ENCODE data around the gene MAGI2. TPM values are rescaled to one million over a fixed set of nuclear protein-coding genes. Genes with fewer than 3 reads are reported as not detected.

The MAGI2 gene
- polyA plus RNA-seq, 3 donors = 0.03 to 0.11 TPM; not detected in 1

GRCh38 chr7:78760620-78761355 lies 692.7 kb downstream of the MAGI2 start:
- intact Hi-C loops (cut with micrococcal nuclease) = no loop called here
- Histone ChIP-seq H2AFZ (ENCODE audit: insufficient read depth, low read depth, low read length, poor library complexity, severe bottlenecking) (no peak overlapping the region), H3K4me1 (ENCODE audit: control insufficient read depth in 1 of 2, insufficient read depth in 2 of 2, low read length in 2 of 2) (no peaks in the 10 kb centered on the region), H4K20me1 (ENCODE audit: insufficient read depth, low read length) (no peaks in the 10 kb centered on the region), H3K27me3 (ENCODE audit: control insufficient read depth in 2 of 2, insufficient read depth in 2 of 2, low read length in 2 of 2) (no peaks in the 10 kb centered on the region), H3K4me2 (replicated peaks; ENCODE audit: extremely low read depth, low read length, poor library complexity, severe bottlenecking) (no peak overlapping the region), H3K9me3 (replicated peaks in 1 of 2; ENCODE audit: control insufficient read depth in 1 of 2, insufficient read depth in 1 of 2, low read length in 2 of 2) (no peaks in the 10 kb centered on the region), H3K9ac (ENCODE audit: insufficient read depth, low read length, poor library complexity, severe bottlenecking) (no peak overlapping the region), H3K4me3 (replicated peaks in 1 of 3; ENCODE audit: low read depth in 2 of 3, low read length in 3 of 3) (no peak overlapping the region), H3K36me3 (replicated peaks in 1 of 2; ENCODE audit: control insufficient read depth in 1 of 2, insufficient read depth in 2 of 2, low read length in 2 of 2) (no peaks in the 10 kb centered on the region), H3K27ac (ENCODE audit: low read depth in 1 of 2, low read length in 2 of 2) (no peak overlapping the region), H3K79me2 (ENCODE audit: insufficient read depth, low read length) (no peaks in the 10 kb centered on the region)
- H3K4me3 Mint-ChIP-seq = no peak overlapping the region
- no peaks in the 10 kb centered on the region for H3K36me3 Mint-ChIP-seq
- H3K27me3 Mint-ChIP-seq (ENCODE audit: low read depth in 3 of 3) = no peaks in the 10 kb centered on the region
- no peak overlapping the region for H3K27ac Mint-ChIP-seq
- H3K9me3 Mint-ChIP-seq = peaks cover 0 to 7% (median 0%) of the 10 kb centered on the region in 7 donors
- no peak for TF ChIP-seq CTCF (IDR thresholded peaks at IDR 0.05)
- no peak for DNase-seq
- no peaks in the 10 kb centered on the region for H3K4me1 Mint-ChIP-seq
- no CpG with 5 or more reads among the region's 4 CpGs for WGBS (ENCODE audit: insufficient coverage)

- Histone ChIP-seq H3K4me1 (ENCODE audit: control insufficient read depth in 1 of 2, insufficient read depth in 2 of 2, low read length in 2 of 2) (no peaks in the 10 kb centered on the region), H3K9ac (ENCODE audit: insufficient read depth, low read length, poor library complexity, severe bottlenecking) (no peak overlapping the region), H3K4me2 (replicated peaks; ENCODE audit: extremely low read depth, low read length, poor library complexity, severe bottlenecking) (no peak overlapping the region), H3K27me3 (ENCODE audit: control insufficient read depth in 2 of 2, insufficient read depth in 2 of 2, low read length in 2 of 2) (no peaks in the 10 kb centered on the region), H3K4me3 (replicated peaks in 1 of 3; ENCODE audit: low read depth in 2 of 3, low read length in 3 of 3) (no peak overlapping the region), H3K79me2 (ENCODE audit: insufficient read depth, low read length) (no peaks in the 10 kb centered on the region), H4K20me1 (ENCODE audit: insufficient read depth, low read length) (no peaks in the 10 kb centered on the region), H3K27ac (ENCODE audit: low read depth in 1 of 2, low read length in 2 of 2) (no peak overlapping the region), H3K9me3 (replicated peaks in 1 of 2; ENCODE audit: control insufficient read depth in 1 of 2, insufficient read depth in 1 of 2, low read length in 2 of 2) (no peaks in the 10 kb centered on the region), H2AFZ (ENCODE audit: insufficient read depth, low read depth, low read length, poor library complexity, severe bottlenecking) (no peak overlapping the region), H3K36me3 (replicated peaks in 1 of 2; ENCODE audit: control insufficient read depth in 1 of 2, insufficient read depth in 2 of 2, low read length in 2 of 2) (no peaks in the 10 kb centered on the region)
- no peak overlapping the region for H3K4me3 Mint-ChIP-seq
- no peak overlapping the region for H3K27ac Mint-ChIP-seq
- no peak for DNase-seq
- no peaks in the 10 kb centered on the region for H3K27me3 Mint-ChIP-seq (ENCODE audit: low read depth in 3 of 3)
- intact Hi-C loops (cut with micrococcal nuclease) = no loop called here
- no peak for TF ChIP-seq CTCF (IDR thresholded peaks at IDR 0.05)
- H3K36me3 Mint-ChIP-seq = no peaks in the 10 kb centered on the region
- H3K9me3 Mint-ChIP-seq = peaks cover 0 to 7% (median 4%) of the 10 kb centered on the region in 7 donors
- no peaks in the 10 kb centered on the region for H3K4me1 Mint-ChIP-seq
Measured at GRCh38 chr7:78752554-78752953, 700.9 kb downstream of the MAGI2 start.

Data from CD14-positive monocyte (primary cell).